ENCODE results near the gene DOC2A. TPM values are rescaled to one million over a fixed set of nuclear protein-coding genes. Genes with fewer than 3 reads are reported as not detected.

Gene DOC2A
- total and polyA plus RNA-seq, 2 of the 4 experiments (the other 2 are of a cell fraction) = under 0.01 to 0.48 TPM

DNA sequence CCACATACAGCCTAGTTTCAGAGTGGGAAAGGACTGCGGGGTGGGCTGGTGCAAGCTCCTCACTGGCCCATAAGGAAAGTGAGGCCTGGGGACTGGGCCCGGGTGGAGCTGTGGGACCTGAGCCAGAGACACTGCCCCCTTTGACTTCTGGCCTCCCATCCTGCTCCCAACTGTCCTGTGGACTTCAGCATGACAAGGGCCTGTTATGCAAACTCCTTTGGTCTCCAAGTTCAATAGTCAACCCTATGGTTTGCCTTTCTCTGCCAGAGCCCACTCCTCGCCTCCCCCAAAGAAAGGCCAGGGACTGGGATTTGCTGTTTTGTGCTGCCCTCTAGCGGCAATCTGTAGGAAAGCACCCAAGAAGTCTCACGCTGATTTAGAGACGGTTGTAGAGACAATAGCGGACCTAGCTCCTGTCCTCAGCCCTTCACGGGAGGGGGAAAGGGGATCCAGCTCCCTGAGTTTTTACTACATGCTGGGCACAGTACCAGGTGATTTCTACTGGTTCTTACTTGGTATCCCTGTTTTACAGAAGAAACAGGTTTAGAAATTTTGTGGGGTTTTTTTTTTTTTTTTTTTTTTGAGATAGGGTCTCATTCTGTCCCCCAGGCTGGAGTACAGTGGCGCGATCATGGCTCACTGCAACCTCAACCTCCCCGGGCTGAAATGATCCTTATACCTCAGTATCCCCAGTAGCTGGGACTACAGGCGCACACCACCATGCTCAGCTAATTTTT lies 21.4 kb upstream of the DOC2A start:
- POLR2A ChIA-PET (ENCODE audit: unreplicated experiment) = no interaction called here
- H3K79me1 ChIP-seq (ENCODE audit: low read depth in 1 of 2, low read length in 2 of 2) = no peaks in the 10 kb centered on the region
- no peak overlapping the region for H2AK9ac ChIP-seq (replicated peaks; ENCODE audit: low read depth, low read length, poor library complexity)
- no peak overlapping the region for H4K8ac ChIP-seq (ENCODE audit: low read depth in 2 of 2, low read length in 2 of 2)
- no peak overlapping the region for H3K4me3 ChIP-seq (ENCODE audit: insufficient read depth, low read depth, low read length)
- H3K36me3 ChIP-seq (ENCODE audit: control insufficient read depth, insufficient read depth, low read length) = no peaks in the 10 kb centered on the region
- H3K4ac ChIP-seq (ENCODE audit: low read depth, low read length) = no peak overlapping the region
- H3K18ac ChIP-seq (ENCODE audit: low read depth, low read length) = no peak overlapping the region
- no peak overlapping the region for H2AK5ac ChIP-seq (ENCODE audit: low read depth, low read length)
- H2BK120ac ChIP-seq (ENCODE audit: low read depth, low read length) = no peak overlapping the region
- no peak overlapping the region for H2BK20ac ChIP-seq (ENCODE audit: low read depth, low read length)
- peaks cover 9% of the 10 kb centered on the region; the same call in 1 of the 2 replicates for H4K20me1 ChIP-seq (ENCODE audit: insufficient read depth, low read length)
- no peak overlapping the region for H3K9ac ChIP-seq (ENCODE audit: low read depth, low read length)
- no peaks in the 10 kb centered on the region for H3K9me3 ChIP-seq (ENCODE audit: control insufficient read depth, insufficient read depth, low read length)
- intact Hi-C loops (cut with micrococcal nuclease) = no loop called here
- ATAC-seq (ENCODE audit: low read depth) (peak; percentile 76), DNase-seq (peak; percentile 67)
- CTCF ChIA-PET = interaction anchor here (0.7 to 1.4 kb wide), 3 partner anchors 9 to 17 kb away, joined by 3 to 6 read pairs (median 4); no protein-coding TSS in a partner anchor
- in situ Hi-C loops (cut with MboI; ENCODE audit: low sequenced_read_pairs) = no loop called here
- H2BK5ac ChIP-seq (ENCODE audit: low read depth, low read length, poor library complexity, severe bottlenecking) = no peak overlapping the region
- BruUV-seq (replicated peaks) = no TSS peak
- no peak overlapping the region for H3K14ac ChIP-seq (replicated peaks; ENCODE audit: low read depth, low read length)
- no peaks in the 10 kb centered on the region for H3K4me1 ChIP-seq (ENCODE audit: control insufficient read depth, insufficient read depth, low read length)
- no peak overlapping the region for H3K56ac ChIP-seq (ENCODE audit: extremely low read depth, insufficient read depth, low read length)
- no peak overlapping the region for H3K27ac ChIP-seq (ENCODE audit: insufficient read depth, low read length)
- no peak overlapping the region for H4K91ac ChIP-seq (ENCODE audit: insufficient read depth, low read depth, low read length)
- H3K27me3 ChIP-seq (ENCODE audit: control insufficient read depth, insufficient read depth, low read length) = peaks cover 55% of the 10 kb centered on the region
- dilution Hi-C loops (cut with HindIII; ENCODE audit: low sequenced_read_pairs, unreplicated experiment) = no loop called here
- no peak overlapping the region for H2AFZ ChIP-seq (replicated peaks; ENCODE audit: low read length, poor library complexity)
- TF ChIP-seq CTCF (conservative IDR thresholded peaks at IDR 0.05; ENCODE audit: low read depth, low read length) (peak; percentile 78), RAD21 (IDR thresholded peaks at IDR 0.05; ENCODE audit: low read length) (peak; percentile 84), MAZ (IDR thresholded peaks at IDR 0.05; ENCODE audit: borderline replicate concordance, low read depth, low read length) (no peak), SMC3 (IDR thresholded peaks at IDR 0.05; ENCODE audit: low read depth, low read length) (peak; percentile 57), CEBPB (IDR thresholded peaks at IDR 0.05; ENCODE audit: low read depth, low read length) (no peak), ELK1 (IDR thresholded peaks at IDR 0.05; ENCODE audit: borderline replicate concordance, low read depth, low read length) (no peak)
- no peaks in the 10 kb centered on the region for H3K9me1 ChIP-seq (ENCODE audit: insufficient read depth, low read length)
- H3K23ac ChIP-seq (ENCODE audit: low read depth, low read length) = no peak overlapping the region
- no CpG with 5 or more reads among the region's 12 CpGs for WGBS, 2 experiments (ENCODE audit: extremely low coverage in 2 of 2, insufficient read length in 1 of 2)
- no peak overlapping the region for H4K5ac ChIP-seq (ENCODE audit: low read depth, low read length)
- H2BK15ac ChIP-seq (ENCODE audit: low read depth, low read length) = no peak overlapping the region
- no peak overlapping the region for H3K4me2 ChIP-seq (ENCODE audit: low read depth, low read length)

Measured in IMR-90 (cell line).